ENCODE measurements around the gene UNC80. TPM values are rescaled to one million over a fixed set of nuclear protein-coding genes. Genes with fewer than 3 reads are reported as not detected.

UNC80 gene
- total and polyA plus RNA-seq, 2 donors from 2014 or later, result 0.04 to 0.06 TPM

DNA sequence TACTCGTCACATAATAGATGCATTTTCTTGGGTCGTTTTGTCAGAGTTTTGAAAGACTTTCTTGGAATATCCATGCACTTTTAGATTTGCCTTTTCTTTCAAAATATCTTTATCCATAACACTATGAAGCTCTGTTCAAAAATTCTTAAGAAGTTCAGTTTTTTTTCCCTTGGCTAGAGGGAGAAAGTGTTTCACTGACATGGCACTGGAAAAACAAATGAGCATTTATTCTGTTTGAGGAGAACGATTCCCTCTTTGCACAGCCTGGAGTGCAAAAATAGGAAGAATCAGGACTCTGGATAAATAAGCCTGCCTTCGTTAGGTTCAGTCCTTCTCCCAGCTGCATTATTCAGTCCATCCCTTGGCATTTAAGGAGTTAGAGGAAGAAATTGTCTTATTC is 139.9 kb downstream of the UNC80 start:
- Histone ChIP-seq H3K9ac (ENCODE audit: low read length in 3 of 3) (no peak overlapping the region), H3K27me3 (ENCODE audit: control insufficient read depth, insufficient read depth, low read length) (no peaks in the 10 kb centered on the region), H3K4me1 (ENCODE audit: control insufficient read depth in 2 of 3, insufficient read depth in 2 of 3, low read depth in 1 of 3, low read length in 3 of 3) (no peaks in the 10 kb centered on the region), H3K36me3 (ENCODE audit: control insufficient read depth in 2 of 3, insufficient read depth in 3 of 3, low read length in 3 of 3) (no peaks in the 10 kb centered on the region), H3K27ac (ENCODE audit: low read depth in 2 of 2, low read length in 2 of 2) (no peak overlapping the region), H3K9me3 (ENCODE audit: control insufficient read depth in 2 of 3, insufficient read depth in 1 of 3, low read length in 3 of 3) (no peaks in the 10 kb centered on the region), H3K4me3 (ENCODE audit: low read length in 3 of 3) (no peak overlapping the region)
- DNase-seq (no peak), FAIRE-seq (no peak)
- TF ChIP-seq, protein P1, sequence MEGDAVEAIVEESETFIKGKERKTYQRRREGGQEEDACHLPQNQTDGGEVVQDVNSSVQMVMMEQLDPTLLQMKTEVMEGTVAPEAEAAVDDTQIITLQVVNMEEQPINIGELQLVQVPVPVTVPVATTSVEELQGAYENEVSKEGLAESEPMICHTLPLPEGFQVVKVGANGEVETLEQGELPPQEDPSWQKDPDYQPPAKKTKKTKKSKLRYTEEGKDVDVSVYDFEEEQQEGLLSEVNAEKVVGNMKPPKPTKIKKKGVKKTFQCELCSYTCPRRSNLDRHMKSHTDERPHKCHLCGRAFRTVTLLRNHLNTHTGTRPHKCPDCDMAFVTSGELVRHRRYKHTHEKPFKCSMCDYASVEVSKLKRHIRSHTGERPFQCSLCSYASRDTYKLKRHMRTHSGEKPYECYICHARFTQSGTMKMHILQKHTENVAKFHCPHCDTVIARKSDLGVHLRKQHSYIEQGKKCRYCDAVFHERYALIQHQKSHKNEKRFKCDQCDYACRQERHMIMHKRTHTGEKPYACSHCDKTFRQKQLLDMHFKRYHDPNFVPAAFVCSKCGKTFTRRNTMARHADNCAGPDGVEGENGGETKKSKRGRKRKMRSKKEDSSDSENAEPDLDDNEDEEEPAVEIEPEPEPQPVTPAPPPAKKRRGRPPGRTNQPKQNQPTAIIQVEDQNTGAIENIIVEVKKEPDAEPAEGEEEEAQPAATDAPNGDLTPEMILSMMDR (IDR thresholded peaks at IDR 0.05; ENCODE audit: borderline replicate concordance, extremely low read depth, insufficient read depth), result no peak
- intact Hi-C loops (cut with DNase I), result no loop called here

DNA sequence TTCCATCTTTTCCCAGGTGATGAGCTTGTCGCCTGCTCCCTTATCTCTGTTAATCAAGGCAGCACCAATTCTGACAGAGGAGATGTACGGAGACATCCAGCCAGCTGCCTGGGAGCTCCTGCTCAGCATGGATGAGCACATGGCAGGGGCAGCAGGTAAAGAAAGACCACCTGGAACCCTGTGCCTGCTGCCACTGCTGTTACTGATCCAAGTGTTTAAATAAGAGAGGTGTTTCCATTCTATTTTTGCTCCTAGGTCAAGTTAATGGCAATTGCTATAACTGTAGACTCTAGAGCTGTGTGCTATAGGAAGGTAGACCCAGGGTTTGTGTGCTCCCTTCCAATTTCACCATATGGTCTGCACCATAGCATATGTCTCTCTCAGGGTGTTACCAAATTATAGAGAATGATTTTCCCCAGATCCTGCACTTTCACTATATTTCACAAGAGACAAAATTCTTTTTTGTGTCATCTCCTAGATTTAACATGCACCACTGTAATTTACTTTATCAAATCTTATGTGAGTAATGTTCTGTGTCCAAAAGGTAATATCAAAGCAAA is 142.2 kb downstream of the UNC80 start:
- intact Hi-C loops (cut with DNase I), result no loop called here
- no peak for DNase-seq
- TF ChIP-seq, protein P1 (IDR thresholded peaks at IDR 0.05; ENCODE audit: borderline replicate concordance, extremely low read depth, insufficient read depth), result no peak

DNA sequence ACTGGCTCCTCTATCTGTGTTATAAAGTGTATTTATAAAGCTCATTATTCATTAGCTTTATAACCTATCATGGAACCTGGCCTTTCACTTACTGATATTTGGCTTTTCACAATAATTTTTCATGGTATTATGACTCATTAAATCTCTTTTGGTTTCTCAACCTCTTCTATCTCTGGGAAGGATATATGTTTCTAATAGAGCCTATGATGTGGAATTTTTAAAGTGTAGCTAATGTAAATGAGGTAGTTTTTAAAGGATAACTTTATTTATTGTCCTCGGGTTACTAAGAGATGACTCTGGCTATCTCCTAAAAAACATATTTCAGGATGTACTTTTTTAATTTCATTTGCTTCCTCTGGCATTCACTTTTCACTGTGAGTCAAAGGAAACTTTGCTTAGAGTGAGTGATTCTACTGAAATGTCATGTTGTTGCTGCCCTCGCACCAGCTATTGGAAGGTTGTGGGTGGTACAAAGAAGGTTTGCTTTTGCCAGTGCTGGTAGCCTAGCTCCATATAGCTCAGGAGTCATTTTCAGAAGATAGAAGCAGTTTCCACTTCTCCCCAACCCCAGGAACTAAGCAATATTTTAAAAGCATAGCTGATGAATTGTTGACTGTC is 145.6 kb downstream of the UNC80 start:
- Histone ChIP-seq H3K9me3 (ENCODE audit: control insufficient read depth in 2 of 3, insufficient read depth in 1 of 3, low read length in 3 of 3) (no peaks in the 10 kb centered on the region), H3K4me3 (ENCODE audit: low read length in 3 of 3) (no peak overlapping the region)
- FAIRE-seq, result no peak

More for the DNA sequence above, 142.2 kb downstream of the UNC80 start:
- Histone ChIP-seq H3K9ac (ENCODE audit: low read length in 3 of 3) (no peak overlapping the region), H3K27ac (ENCODE audit: low read depth in 2 of 2, low read length in 2 of 2) (no peak overlapping the region), H3K9me3 (ENCODE audit: control insufficient read depth in 2 of 3, insufficient read depth in 1 of 3, low read length in 3 of 3) (no peaks in the 10 kb centered on the region), H3K27me3 (ENCODE audit: control insufficient read depth, insufficient read depth, low read length) (no peaks in the 10 kb centered on the region), H3K4me1 (ENCODE audit: control insufficient read depth in 2 of 3, insufficient read depth in 2 of 3, low read depth in 1 of 3, low read length in 3 of 3) (no peaks in the 10 kb centered on the region), H3K36me3 (ENCODE audit: control insufficient read depth in 2 of 3, insufficient read depth in 3 of 3, low read length in 3 of 3) (no peaks in the 10 kb centered on the region), H3K4me3 (ENCODE audit: low read length in 3 of 3) (no peak overlapping the region)
- no peak for FAIRE-seq

More for the DNA sequence above, 145.6 kb downstream of the UNC80 start:
- Histone ChIP-seq H3K4me1 (ENCODE audit: control insufficient read depth in 2 of 3, insufficient read depth in 2 of 3, low read depth in 1 of 3, low read length in 3 of 3) (no peaks in the 10 kb centered on the region), H3K36me3 (ENCODE audit: control insufficient read depth in 2 of 3, insufficient read depth in 3 of 3, low read length in 3 of 3) (no peaks in the 10 kb centered on the region), H3K9ac (ENCODE audit: low read length in 3 of 3) (no peak overlapping the region), H3K27ac (ENCODE audit: low read depth in 2 of 2, low read length in 2 of 2) (no peak overlapping the region), H3K27me3 (ENCODE audit: control insufficient read depth, insufficient read depth, low read length) (no peaks in the 10 kb centered on the region)
- TF ChIP-seq, protein P1 (IDR thresholded peaks at IDR 0.05; ENCODE audit: borderline replicate concordance, extremely low read depth, insufficient read depth), result no peak
- no peak for DNase-seq
- intact Hi-C loops (cut with DNase I), result no loop called here
